KOPT-K1 (cell line): Measurements from ENCODE around the gene ADAMTS20.
"Not testable (repeated sequence)": the region's sequence is repeated elsewhere in the genome, so short reads cannot be mapped to it uniquely, and the experiment has no call there.

Experiments used
- H3K27ac ChIP-seq: fragments of 200-600 bp; sonication (generic); 2 replicates; pipeline ENCODE4 v1.5.1; 2016; ENCODE audit warnings: antibody characterized with exemption, mild to moderate bottlenecking, low read depth, low read length; ENCODE audit not compliant: poor library complexity, severe bottlenecking
- H3K36me3 ChIP-seq: fragments of 200-600 bp; sonication (generic); 2 replicates; pipeline ENCODE4 v1.5.1; 2017; ENCODE audit warnings: antibody characterized with exemption, mild to moderate bottlenecking, low read length, moderate library complexity; ENCODE audit not compliant: insufficient read depth
- H3K9me3 ChIP-seq: fragments of 200-600 bp; sonication (generic); 2 replicates; pipeline ENCODE4 v1.5.1; 2017; ENCODE audit warnings: antibody characterized with exemption, low read length, mild to moderate bottlenecking; ENCODE audit not compliant: insufficient read depth, poor library complexity, severe bottlenecking

The ADAMTS20 gene

GRCh38 chr12:43428088-43428600 is 123.9 kb downstream of the ADAMTS20 start:
- no peaks in the 10 kb centered on the region for H3K36me3 ChIP-seq
- H3K9me3 ChIP-seq: no peaks in the 10 kb centered on the region
- no peak overlapping the region for H3K27ac ChIP-seq

DNA sequence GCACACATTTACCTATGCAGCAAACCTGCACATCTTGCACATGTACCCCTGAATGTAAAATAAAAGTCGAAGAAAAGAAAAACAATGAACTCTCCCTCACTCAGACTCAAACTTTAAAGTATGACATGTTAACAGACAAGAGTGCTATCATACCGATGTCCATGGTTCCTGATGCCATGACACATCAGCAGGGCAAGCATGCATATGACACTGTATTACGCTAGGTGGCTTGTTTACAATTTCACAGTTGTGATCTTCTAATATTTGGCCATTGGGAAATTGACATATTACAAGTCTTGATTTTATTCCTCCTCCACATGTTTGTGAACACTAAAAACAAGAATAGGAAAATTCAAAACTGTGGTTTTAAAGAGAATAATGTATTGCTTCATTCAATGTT is 126.6 kb downstream of the ADAMTS20 start:
- H3K27ac ChIP-seq: no peak overlapping the region
- H3K9me3 ChIP-seq: no peaks in the 10 kb centered on the region
- no peaks in the 10 kb centered on the region for H3K36me3 ChIP-seq

DNA sequence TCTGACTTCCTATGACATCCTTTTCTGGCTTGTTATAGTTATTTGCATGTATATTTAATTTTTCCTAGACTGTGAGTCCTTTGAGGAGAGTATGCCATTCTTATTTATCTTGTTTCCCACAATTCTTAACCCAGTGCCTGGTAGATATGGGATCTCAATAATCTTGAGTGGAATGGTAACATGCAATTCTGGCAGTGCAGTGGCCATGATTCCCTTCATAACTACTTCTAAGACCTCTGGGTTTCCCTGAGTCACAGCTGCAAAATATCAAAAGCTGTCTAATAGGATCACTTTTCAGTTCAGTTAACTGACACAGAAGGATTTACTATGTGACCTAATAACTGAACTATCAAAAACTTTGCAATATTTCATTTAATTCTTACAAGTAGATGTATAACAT is 135.0 kb downstream of the ADAMTS20 start:
- Histone ChIP-seq H3K36me3 (no peaks in the 10 kb centered on the region), H3K9me3 (no peaks in the 10 kb centered on the region), H3K27ac (no peak overlapping the region)

DNA sequence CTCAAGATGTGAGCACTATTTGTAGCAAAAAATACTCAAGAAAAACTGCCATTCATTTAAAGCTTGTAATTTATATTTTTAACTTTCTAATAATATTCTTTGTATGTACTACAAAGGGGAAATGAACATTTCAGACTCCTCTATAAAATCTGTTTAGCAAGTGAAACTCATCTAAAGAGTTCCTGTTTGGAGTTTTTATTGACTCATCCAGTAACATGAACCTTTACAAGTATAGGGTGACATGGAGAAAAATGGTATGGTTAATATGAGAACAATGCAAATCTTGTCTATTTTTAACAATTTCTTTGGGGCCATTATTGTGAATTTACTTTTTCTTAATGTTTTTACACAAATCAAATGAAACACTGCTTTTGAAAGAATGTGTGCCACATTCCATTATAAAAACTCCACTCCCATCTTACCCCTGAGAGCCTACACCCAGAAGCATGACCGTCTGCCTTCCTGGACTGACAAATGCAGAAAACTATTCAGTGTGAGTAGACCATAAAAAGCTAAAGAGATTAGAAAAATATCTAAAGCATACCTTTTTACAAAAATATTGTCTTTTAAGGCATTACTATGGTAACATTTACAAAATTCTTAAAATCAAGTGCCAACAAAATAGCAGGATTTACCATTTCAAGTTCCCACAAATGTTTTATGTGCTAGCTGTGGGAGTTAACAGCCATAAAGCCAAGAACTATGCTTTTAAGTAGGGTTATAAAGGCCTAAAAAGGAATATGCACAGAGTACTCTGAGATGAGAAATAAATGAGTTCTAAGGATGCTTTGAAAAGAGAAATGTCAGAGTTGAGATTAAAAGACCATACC is 144.0 kb downstream of the ADAMTS20 start:
- H3K27ac ChIP-seq: no peak overlapping the region
- no peaks in the 10 kb centered on the region for H3K36me3 ChIP-seq
- no peaks in the 10 kb centered on the region for H3K9me3 ChIP-seq

- Histone ChIP-seq H3K9me3 (no peaks in the 10 kb centered on the region), H3K27ac (no peak overlapping the region), H3K36me3 (no peaks in the 10 kb centered on the region)
Measured at GRCh38 chr12:43406801-43407200, 145.2 kb downstream of the ADAMTS20 start.

GRCh38 chr12:43402436-43402835 is 149.6 kb downstream of the ADAMTS20 start:
- H3K36me3 ChIP-seq: no peaks in the 10 kb centered on the region
- no peak overlapping the region for H3K27ac ChIP-seq
- H3K9me3 ChIP-seq: no peaks in the 10 kb centered on the region

DNA sequence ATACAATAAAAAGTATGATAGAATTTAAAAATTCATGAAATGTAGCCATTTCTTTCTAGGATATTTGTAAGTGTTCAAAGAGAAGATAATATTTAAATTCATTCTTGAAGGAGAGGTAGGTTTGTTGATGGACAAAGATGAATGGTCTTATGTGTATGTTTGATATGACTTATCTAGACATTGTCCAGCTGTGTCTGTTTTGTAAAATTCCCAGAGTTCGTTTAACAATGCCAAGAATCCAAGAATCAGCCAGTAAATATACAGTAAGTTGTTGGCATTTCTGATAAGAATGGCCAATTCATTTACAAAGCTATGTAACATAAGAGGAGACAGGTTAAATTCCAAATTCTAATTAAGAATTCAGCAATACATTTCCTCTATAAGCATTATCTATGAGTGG is 150.9 kb downstream of the ADAMTS20 start:
- Histone ChIP-seq H3K9me3 (no peaks in the 10 kb centered on the region), H3K27ac (no peak overlapping the region), H3K36me3 (no peaks in the 10 kb centered on the region)

DNA sequence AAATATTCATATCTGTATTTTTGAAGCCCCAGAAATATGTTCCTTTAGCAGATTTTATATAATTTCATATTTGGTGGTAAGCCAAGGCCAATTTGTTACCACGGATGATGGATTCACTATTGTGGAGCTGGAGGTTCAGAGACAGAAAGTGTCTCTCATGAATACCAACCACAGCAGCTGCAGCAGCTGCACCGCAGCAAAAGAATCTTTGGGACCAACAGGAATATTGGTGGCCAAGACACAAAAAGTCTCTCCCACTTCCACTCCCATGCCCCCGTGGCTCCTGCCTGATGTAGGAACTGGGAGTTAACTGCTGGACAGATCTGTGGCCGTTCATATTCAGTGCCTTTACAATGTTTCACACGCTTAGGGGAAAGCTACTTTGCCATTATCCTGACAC is 155.3 kb downstream of the ADAMTS20 start:
- Histone ChIP-seq H3K36me3 (no peaks in the 10 kb centered on the region), H3K27ac (no peak overlapping the region), H3K9me3 (no peaks in the 10 kb centered on the region)

- no peaks in the 10 kb centered on the region for H3K36me3 ChIP-seq
- H3K27ac ChIP-seq: no peak overlapping the region
- peaks cover 3% of the 10 kb centered on the region for H3K9me3 ChIP-seq
Measured at GRCh38 chr12:43392116-43392515, 159.9 kb downstream of the ADAMTS20 start.

DNA sequence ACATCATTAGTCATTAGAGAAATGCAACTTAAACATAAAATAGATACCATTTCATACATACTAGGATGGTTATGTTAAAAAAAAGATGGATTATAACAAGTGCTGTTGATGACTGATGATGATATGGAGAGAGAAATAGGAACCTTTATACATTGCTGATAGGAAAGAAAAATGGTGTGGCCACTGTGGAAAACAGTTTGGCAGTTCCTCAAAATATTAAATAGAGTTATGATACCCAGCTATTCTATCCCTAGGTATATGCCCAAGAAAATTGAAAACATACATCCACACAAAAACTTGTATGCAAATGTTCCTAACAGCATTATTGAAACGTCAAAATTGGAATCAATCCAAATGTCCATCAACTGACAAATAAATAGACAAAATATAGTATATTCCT is 170.1 kb downstream of the ADAMTS20 start:
- peaks cover 14% of the 10 kb centered on the region for H3K9me3 ChIP-seq
- H3K36me3 ChIP-seq: no peaks in the 10 kb centered on the region
- H3K27ac ChIP-seq: no peak overlapping the region

GRCh38 chr12:43378448-43378847 is 173.6 kb downstream of the ADAMTS20 start:
- H3K27ac ChIP-seq: no peak overlapping the region

DNA sequence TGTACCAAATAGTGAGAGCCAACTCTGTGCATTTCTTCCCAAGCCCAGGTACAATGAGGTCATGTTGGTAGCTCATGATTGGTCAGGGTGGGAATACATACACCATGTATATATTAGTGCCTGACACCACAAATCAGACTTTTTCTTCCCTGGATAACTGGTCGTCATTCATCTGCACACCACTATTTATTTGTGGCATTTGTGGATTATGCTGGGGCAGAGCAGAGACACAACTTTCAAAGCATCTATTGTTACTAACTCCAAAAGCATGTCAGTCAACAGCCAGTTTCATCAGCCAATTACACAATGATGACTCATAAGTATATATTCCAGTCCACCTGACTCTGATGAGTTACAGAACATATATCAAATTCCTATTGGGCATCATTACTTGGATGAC is 181.7 kb downstream of the ADAMTS20 start:
- Histone ChIP-seq H3K9me3 (no peaks in the 10 kb centered on the region), H3K27ac (no peak overlapping the region), H3K36me3 (no peaks in the 10 kb centered on the region)

More at GRCh38 chr12:43378448-43378847, 173.6 kb downstream of the ADAMTS20 start:
- H3K9me3 ChIP-seq: peaks cover 14% of the 10 kb centered on the region
- no peaks in the 10 kb centered on the region for H3K36me3 ChIP-seq

DNA sequence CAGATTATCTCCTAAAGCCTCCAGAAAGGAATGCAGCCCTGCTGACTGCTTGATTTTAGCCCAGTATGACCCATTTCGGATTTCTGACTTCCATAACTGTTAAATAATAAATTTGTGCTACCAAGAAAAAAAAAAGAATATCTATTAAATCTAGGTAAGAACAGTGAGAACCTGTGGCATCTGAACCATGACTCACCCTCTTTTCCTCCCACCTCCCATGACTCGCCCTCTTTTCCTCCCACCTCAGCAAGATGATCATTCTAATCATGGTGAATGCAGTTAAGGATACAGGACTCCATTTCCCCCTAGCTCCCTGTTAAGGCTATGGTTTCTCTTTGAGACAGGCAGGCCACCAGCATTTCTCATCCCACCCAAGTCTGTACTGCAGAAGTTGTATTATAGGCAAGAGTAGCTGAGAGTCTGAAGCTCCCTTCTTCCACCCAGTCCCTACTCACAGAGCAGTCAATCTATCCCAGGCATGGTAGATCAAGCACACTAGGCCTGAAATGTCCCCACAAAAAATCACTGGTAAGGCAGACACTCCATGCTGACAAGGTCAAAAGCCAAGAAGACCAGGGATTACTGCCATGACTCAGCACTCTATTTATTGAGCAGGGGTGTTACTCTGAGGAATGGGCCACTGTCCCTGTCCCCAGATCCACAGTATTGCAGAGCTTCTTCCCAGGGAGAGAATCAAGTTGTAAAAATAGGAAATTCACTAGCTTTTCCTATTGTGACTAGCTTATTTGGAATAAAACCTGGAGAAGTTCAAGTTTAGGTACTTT is 188.9 kb downstream of the ADAMTS20 start:
- Histone ChIP-seq H3K36me3 (no peaks in the 10 kb centered on the region), H3K9me3 (no peaks in the 10 kb centered on the region), H3K27ac (no peak overlapping the region)

GRCh38 chr12:43361031-43361710 is 190.8 kb downstream of the ADAMTS20 start:
- Histone ChIP-seq H3K9me3 (no peaks in the 10 kb centered on the region), H3K36me3 (no peaks in the 10 kb centered on the region), H3K27ac (no peak overlapping the region)

DNA sequence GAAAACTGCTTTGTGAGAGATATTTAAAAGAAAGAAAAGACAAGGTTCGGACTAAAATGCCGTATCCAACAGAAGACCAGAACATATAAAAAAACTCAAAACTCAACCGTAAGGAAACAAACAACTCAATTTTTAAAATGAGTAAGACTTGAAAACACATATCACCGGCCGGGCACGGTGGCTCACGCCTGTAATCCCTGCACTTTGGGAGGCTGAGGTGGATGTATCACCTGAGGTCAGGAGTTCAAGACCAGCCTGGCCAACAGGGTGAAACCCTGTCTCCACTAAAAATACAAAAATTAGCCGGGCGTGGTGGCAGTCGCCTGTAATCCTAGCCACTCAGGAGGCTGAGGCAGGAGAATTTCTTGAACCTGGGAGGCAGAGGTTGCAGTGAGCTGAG is 192.0 kb downstream of the ADAMTS20 start:
- not testable (repeated sequence) for H3K36me3 ChIP-seq, H3K9me3 ChIP-seq, H3K27ac ChIP-seq
